ENCODE data around the gene TULP4. TPM values are rescaled to one million over a fixed set of nuclear protein-coding genes. Genes with fewer than 3 reads are reported as not detected.

Gene TULP4
- total RNA-seq, 1 donor from 2014 or later: 29.9 TPM

DNA sequence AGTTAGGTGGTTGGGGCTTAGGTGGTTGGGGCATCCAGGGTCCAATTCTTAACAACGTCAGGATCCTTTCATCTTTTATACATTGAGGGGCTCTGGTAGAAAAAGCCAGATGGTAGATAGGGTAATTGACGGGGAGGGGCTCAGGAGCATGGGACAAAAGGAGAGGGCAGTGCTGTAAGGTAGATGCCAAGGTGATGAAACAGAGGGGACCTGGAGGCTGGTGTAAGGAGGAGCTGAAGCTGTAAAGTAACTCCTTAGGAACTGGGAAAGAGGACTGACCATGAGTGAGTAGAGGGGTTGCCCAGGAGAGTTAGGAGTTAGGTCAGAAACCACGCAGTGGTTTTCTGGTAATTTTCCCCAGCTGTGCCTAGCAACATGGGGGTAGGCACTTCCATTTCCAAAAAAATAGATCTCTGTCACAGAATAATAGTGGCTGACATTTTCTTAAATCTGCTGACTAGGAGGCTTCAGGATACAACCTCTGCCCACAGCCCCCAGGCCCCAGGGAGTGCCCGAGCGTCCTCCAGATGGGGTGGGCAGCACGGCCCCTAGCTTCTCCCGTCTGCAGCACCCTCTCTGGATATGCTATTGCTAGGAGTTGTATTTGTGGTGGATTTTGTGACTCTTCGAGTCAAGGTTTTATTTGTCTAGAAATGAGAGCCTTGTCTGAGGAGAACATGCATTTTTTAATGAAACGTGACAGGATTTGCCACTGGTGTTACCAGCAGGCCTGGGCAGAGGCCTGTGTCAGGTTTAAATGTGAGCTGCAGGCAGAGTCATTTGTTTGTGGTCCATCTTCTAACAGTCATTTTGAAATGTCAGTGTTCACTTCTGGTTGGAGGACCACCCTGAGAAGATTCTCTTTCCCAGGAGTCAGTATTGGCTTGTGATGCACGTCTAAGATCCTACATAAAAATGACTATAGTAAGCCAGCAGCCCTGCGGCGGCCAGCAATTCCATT is 44.6 kb downstream of the TULP4 start:
- intact Hi-C loops (cut with micrococcal nuclease): loop anchor here (10.0 kb wide), 1 partner anchor 62 kb away; no protein-coding TSS in a partner anchor

DNA sequence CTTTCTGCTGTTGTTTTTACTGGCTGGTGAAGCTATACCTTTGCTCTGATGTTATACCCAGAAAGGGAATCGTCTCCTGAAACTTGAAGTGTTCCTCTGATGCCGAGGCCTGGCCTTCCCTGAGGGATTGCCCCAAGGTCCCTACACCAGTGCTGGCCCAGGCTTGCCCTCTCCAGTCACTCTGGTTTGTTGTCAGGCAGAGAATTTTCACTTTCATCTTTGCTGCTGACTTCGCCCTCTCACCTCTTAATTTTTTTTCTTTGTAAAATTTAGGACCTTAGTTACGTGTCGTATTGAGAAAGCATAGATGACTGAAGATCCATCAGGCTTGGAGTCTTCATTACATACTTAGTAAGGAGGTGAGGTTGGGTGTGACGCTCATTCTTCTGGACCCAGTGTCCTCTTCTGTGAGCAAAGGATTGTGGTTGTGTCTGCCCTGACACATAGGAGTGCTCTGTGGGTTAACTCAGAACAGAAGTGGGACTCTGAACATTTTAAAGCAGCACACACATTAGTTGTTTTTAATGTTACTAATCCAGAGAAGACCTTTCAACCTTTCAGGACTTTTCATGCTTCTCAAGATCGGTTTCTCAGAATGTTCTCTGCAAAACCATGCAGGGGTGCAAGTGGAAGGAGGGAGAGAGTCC is 45.4 kb downstream of the TULP4 start:
- intact Hi-C loops (cut with micrococcal nuclease): loop anchor here (10.0 kb wide), 1 partner anchor 63 kb away; no protein-coding TSS in a partner anchor

DNA sequence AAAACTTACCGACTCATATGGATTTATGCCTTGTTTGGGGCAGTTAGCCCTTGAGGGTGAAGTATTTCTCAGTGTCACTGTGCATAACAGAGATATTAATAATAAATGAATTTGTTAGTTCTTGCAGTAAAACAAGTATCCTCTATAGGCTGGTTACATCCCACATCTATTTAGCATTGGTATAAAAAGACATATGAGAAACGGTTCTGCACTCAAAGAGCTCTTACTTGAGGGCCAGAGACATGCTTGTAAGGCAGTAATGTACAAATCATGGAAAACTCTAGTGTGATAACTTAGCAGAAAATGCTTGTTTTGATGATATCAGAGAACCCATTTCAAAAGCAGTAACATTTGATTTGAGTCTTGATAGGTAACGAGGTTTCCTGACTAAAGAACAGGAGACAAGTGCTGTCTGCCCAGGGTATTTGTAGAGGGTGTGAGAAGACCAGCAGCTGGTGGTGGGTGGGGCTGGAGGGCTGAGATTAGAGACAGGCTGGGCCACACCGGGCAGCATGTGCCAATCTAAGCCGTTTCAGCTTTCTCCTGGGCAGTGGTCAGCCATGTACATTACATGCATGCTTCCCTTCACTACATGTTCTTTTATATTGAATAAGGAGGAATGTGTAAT is 46.3 kb downstream of the TULP4 start:
- intact Hi-C loops (cut with micrococcal nuclease): loop anchor here (10.0 kb wide), 1 partner anchor 64 kb away; no protein-coding TSS in a partner anchor

DNA sequence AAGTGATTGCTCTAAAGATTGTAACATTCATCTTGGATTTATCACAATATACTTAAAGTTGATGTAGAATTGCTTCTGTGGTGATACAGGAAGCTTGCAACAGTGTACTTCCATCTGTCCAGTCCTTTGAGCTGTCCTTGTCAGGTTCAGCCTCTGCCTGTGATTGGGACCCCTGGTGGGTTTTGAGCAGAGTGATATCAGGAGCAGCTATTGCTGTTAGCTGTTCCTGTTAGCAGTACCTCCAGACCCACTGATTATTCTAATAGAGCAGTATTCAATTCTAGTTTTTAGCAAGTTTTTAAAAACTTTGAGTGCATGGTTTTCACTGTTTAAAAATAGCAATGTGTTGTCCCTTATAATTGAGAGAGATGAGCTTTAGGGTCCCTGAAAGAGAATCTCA is 48.8 kb downstream of the TULP4 start:
- intact Hi-C loops (cut with micrococcal nuclease): no loop called here

DNA sequence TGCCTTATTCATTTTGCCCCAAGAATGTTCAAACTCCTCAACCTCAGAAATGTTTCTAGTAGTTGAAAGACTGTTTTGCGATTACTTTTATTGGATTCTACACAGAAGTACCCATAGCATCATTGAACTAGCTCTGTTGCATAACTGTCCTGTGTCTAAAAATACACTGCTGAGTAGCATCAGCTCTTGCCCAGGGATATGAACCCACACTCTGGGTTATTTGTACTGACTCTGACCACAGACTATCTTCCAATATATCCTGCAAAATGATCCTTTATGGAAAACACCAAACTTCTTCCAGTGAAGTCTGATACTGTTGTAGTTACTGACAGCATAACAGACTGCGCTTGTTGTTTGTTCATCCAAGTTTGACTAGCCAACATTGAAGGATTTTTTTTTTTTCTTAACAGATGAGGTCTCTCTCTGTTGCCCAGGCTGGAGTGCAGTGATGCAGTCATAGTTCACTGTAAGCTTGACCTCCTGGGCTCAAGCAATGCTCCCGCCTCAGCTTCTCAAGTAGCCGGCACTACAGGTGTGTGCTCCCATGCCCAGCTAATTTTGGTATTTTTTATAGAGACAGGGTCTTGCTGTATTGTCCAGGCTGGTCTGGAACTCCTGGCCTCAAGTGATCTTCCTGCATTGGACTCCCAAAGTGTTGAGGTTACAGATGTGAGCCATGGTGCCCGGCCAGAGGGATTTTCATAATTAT is 49.9 kb downstream of the TULP4 start:
- intact Hi-C loops (cut with micrococcal nuclease): no loop called here

DNA sequence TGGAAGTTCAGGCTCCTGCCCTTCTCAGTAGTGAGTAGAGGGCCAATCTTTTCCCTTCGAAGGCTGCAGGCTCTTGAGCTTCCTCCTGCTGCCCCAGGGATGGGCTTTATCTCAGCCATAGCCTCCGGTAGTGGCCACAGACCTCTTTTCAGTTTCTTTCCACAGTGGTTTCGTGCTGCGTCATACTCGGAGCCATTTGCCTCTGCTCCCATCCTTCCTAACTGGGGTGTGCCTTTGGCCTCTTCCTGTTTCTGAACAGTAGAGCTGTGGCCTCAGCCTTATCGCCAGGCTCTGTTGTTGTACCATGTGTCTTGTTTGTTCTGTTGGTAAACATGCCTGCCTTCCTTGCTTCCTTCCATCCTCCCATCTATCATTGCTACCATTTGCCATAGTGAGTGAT is 54.1 kb downstream of the TULP4 start:
- intact Hi-C loops (cut with micrococcal nuclease): no loop called here

DNA sequence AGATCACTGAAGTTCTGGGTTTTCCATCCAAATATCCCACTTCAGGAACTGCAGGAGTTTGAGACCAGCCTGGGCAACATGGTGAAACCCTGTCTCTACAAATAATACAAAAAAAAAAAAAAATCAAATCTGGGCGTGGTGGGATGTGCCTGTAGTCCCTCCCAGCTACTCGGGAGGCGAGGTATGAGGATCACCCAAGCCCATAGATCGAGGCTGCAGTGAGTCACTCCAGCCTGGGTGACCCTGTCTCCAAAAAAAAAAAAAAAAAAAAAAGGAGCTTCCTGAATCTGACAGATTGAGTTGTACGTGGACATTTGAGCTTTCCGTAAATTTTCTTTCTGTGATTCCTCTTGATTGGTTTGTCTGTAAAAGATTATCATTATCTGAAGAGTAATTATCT is 55.6 kb downstream of the TULP4 start:
- intact Hi-C loops (cut with micrococcal nuclease): no loop called here

DNA sequence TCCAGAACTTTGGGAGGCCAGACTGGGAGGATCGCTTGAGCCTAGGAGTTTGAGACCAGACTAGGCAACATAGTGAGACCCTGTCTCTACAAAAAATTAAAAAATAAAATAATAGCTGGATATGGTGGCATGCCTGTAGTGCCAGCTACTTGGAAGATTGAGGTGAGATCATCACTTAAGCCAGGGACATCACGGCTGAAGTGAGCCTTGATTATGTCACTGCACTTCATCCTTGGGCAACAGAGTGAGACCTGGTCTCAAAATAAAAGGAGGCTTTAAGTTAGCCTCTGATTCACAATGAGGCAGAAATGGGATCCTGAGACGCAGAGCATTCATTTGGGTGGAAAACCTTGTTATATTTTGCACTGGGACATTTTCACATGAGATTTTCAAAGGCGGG is 57.0 kb downstream of the TULP4 start:
- intact Hi-C loops (cut with micrococcal nuclease): no loop called here

DNA sequence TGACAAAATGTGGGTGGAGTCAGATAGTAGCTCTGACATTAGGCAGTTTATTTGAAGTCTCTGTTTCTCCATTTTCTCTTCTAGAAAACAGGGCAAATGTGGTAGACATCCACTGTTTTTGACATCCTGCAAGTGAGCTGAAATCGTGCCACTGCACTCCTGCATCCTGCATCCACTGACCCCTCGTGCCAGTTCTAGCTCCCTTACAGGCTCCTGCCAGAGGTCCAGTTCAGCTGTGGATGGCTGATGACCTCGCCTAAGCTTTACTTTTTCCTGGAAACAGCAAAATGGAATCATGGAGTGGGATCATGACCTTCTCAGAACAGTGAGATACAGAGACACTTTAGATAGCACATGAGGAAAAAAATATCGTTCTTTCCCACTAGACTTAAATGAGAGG is 58.5 kb downstream of the TULP4 start:
- intact Hi-C loops (cut with micrococcal nuclease): no loop called here

DNA sequence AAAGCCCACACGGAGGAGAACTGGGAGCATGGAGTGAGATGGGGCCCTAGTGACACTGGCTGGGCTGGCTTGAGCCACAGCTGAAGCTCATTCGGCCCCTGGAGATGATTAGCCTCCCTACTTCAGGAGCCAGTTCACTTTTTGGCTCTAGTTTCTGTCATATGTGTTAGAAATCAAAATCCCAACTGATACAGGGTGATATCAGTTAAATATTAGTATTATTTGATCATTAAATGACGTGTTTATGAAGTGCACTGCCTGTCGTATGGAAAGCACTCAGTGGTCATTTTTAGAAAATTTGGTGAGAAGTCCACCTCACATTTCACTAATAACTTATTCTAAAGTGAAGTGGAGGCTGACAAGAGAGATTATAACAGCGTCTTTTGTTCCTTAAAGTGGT is 59.0 kb downstream of the TULP4 start:
- intact Hi-C loops (cut with micrococcal nuclease): no loop called here

DNA sequence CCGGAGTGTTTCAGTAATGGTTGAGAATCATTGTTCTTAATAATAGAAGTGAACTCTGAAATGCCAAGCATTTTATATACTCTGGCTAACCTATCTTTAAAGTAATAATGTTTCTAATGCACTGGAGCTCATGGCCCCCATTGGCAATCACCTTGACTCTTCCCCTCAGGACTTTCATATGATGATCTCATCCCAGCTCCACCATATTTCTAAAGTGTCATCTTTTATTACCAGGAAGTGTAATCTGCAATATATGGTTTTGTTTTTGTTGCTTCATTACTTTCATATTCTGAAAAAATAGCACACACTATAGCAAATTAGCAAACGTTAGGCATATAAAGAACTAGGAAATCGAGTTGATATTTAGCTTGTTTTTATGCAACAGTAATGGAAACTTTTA is 60.3 kb downstream of the TULP4 start:
- intact Hi-C loops (cut with micrococcal nuclease): no loop called here

DNA sequence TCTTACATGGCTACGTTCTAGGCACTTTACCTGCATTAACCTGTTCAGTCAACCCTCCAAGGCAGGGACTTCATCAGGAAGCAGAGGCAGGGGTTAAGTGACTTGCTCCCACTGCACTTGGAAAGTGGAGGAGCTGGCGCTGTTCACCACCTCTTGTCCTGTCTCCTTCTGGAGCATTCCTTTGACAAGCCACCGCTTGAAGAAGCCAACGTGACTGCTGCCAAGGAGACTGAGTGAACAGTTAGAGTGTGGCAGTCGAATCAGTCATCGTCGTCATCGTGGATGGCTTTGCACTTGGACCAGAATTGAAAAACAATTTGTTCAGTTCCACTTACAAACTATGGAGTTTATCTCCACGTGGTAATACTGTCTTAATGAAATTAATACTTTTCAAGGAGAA is 60.9 kb downstream of the TULP4 start:
- intact Hi-C loops (cut with micrococcal nuclease): no loop called here

DNA sequence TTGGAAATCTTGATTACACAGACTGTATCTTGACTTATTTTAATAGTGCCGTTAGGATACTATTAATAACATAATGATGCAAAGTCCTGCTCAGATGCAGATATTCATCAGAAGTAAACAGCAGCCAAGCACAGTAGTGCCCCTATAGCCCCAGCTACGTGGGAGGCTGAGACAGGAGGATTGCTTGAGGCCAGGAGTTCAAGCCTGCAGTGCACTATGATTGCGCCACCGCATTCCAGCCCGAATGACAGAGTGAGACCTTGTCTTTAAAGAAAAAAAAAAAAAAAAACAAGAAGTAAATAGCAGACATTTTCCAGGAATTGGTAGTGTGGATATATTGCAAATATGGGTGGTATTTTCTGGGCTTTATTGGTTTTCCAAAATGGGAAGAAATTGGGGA is 61.8 kb downstream of the TULP4 start:
- intact Hi-C loops (cut with micrococcal nuclease): no loop called here

DNA sequence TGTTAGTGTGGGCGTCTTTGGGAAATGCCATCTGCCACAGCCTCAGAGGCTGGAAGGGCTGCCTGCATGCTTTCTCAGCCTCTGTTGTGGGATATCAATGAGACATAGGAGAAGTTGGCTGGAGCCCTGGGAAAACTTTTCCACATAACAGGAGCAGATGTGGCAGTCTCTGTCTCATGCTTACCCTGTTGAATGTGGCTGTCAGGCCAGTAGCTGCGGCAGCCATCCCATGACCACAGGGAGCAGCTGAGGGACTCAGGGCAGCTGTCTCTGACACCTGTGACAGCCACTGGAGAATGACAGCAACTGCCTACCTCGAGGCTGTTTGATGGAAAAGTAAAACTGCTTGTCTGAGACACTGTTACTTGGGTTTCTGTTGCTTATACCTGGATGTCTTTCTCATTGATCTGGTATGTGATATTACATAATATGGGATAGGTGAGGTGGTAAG is 64.4 kb downstream of the TULP4 start:
- intact Hi-C loops (cut with micrococcal nuclease): no loop called here

DNA sequence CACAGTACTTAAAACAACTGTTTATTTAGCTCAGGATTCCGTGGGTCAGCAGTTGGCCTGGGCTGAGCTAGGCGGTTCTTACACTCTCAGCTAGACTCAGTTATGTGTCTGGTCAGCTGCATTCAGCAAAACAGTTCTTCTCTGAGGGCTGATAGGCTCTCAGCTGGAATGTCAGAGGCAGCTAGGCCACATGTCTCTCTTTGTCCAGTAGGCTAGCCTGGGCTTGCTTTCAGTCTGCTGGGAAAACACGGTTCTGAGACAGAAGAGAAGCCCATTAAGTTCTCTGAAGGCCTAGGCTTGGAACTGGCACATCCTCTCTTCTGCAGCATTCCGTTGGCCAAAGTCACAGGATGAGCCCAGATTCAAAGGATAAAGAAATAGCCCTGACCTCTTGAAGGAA is 65.6 kb downstream of the TULP4 start:
- intact Hi-C loops (cut with micrococcal nuclease): no loop called here

DNA sequence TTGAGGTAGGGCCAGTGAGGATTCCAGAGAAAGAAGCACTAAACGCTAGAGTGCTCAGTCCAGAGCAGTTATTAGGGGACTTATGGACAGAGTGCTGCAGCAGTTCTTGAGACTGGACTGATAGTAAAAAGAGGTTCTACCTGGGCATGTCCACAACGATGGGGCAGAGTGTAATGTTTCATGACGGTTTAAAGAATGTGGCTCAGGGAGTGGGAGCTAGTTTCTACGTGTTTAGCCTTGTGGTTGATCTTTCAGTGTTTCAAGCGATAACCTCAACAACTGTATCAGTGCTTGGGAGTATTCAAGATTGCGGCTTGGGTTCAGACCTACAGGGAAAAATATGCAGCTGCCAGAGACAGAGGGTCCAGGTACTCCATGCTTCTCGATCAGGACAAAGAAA is 67.1 kb downstream of the TULP4 start:
- intact Hi-C loops (cut with micrococcal nuclease): no loop called here

DNA sequence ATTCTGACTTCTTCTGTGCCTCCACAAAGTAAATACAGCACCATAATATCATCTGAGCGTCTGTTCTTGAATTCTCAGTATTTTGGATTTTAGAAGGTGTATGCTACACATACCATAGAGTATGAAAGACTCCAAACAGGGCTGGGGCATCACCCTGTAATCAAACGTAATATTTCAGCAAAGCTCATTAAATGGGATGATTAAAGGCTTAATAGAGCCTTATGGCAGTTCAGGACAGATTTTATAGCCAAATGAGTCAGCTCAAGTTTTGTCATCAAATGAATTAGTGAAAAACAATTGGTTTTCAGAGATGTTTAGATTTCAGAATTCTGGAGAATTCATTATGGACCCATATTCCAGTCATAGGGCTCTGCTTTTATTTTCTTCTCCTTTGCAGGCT is 68.9 kb downstream of the TULP4 start:
- intact Hi-C loops (cut with micrococcal nuclease): no loop called here

DNA sequence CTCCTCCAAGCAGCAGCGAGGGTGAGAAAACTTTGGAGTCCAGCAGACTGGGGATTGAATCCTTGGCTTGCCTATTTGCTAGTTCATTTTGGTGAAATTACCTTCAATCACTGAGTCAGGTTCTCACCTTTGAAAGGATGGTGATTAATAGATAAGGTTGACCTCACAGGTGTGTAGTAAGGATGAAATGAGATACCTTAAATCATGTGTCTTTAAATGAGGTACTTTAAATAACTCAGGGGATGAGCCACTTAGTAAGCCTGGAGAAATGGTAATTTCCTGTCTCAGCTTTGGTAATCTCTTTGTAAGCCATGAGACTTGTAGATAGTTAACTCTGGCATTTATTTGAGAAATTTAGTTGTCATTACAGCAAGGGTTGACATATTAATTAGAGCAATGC is 70.2 kb downstream of the TULP4 start:
- intact Hi-C loops (cut with micrococcal nuclease): no loop called here

DNA sequence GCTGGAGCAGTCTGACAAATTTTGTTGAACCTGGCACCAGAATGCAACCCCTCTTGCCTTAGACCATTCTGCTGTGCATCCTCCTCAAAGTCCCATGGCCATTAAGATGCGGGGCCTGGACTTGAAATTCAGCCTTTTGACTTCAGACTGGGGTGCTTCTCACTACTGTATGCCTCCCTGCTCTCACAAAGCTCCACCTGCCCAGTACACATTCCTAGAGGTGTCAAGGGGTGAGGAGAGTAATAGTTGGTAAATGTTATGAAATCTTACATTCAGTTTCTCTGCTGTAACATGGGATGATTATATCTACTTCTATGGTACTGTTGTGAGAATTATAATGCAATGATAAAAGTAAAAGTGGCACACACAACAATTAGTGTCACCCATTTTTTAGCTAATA is 70.8 kb downstream of the TULP4 start:
- intact Hi-C loops (cut with micrococcal nuclease): no loop called here

DNA sequence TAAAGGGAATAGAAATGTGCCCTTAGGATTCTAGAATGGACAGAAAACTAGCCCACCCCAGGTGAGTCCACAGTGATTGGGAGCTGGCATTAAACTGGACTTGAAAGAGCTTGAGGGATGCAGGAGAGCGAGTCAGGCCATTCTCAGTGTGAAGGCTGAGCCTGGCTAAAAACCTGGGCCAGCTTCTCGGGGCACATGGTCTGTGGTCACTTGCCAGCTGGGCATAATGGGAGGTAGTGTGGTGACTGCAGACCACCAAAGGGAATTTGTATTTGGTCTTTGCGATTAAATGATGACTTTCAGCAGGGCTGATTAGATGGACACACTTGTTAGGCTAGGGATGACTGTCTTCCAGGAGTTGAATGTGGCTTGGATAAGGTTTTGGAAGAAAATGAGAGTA is 71.3 kb downstream of the TULP4 start:
- intact Hi-C loops (cut with micrococcal nuclease): no loop called here

DNA sequence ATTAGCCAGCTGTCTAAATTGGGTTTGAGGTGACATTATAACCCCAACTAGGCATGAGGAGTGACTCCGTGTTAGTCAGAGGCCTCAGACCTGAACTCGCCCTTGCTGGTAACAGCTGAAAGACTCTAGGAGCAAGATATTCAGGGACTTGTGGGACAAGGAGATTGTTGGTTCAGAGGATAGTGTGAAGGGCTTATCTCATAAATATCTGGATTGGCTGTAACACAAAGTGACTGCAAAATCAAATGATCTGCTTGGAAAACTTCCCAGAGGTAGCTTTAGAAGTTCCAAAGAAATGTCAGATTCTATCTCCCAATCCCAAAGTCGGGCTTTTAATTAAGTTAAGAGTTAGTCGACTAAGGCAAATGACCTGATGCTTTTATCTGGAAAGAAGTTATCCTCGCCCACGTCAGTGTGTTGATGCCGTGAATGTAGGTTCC is 72.4 kb downstream of the TULP4 start:
- intact Hi-C loops (cut with micrococcal nuclease): no loop called here
